Femur (tissue), 1 donor: ENCODE measurements around the gene OR5D16.
"Not testable (repeated sequence)": the region's sequence is repeated elsewhere in the genome, so short reads cannot be mapped to it uniquely, and the experiment has no call there.

Experiments used
- DNase-seq: peaks from one replicate; pipeline ENCODE4 v3.0.0-alpha.2; 2017

OR5D16 gene

DNA sequence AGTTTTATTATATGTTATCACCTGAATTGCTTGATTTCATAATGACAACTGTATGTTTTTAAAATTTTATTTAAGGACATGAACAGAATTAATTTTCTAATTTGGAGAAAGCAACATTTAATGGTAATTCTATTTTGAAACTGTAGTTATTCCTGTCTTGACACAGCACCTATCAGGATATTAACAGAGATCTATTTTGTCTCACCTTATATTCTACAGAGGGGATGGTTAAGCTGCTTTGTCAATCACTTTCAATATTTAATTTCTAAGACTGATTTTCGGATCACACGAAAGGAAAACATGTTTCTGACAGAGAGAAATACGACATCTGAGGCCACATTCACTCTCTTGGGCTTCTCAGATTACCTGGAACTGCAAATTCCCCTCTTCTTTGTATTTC, at the start of gene OR5D16:
OR5D16 (plus strand) TSS at position 301 of the 400 bp plus-strand sequence; CDS start at position 301, 0 bp downstream.
- no peak for DNase-seq

DNA sequence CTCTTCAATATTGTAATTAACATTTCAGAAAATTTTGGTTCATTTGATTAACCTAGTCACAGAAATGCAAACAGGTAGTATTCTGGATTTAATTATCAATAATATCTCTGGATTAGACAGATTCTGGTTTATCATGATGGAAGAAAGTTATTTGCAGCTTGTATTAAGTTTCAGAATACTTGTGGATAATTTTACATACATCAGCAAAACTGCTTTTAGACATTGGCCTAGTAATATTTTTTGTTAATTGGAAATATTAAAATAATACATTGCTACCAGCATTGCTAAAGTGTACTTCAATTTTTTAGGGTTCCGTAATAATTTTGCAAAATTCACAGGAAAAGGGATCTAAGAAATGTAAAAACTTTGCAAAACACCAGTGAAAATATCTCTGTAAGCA, 46.9 kb upstream of the OR5D16 start:
- DNase-seq, result no peak

DNA sequence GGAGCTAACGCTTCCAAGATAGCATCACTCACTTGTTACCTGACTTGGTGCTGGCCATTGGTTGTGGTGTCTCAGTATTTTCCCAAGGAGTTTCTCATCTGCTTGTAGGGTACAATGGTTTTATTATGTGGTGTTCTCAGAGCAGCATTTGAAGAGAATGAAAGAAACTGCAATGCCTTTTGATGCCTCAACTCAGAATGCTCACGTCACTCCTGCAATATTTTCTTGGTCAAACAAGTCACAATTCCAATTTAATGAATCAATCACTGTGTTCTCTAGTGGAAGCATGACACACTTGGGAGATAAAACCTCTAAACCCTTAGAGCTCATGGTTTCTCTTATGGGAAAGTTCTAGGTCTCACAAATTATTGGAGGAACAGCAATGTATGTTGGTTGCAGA, 45.2 kb upstream of the OR5D16 start:
- no peak for DNase-seq

DNA sequence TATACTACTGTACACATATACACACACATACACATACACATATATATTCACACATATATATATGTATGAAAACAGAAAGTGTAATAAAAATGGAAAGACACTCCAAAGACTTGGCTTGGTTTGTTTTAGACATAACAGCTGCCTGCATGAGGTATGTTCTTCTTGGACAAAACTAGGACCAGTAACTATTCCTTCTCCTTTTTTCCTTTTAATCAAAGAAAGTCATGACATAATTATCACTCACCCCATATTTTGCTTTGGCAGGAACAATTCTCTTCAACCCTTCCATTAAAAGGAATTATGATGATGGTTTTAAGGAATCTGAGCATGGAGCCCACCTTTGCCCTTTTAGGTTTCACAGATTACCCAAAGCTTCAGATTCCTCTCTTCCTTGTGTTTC, 43.3 kb upstream of the OR5D16 start, which contains the start of gene OR5D14:
OR5D14 (plus strand) TSS at position 301 of the 400 bp plus-strand sequence; CDS start at position 301, 0 bp downstream.
- no peak for DNase-seq

DNA sequence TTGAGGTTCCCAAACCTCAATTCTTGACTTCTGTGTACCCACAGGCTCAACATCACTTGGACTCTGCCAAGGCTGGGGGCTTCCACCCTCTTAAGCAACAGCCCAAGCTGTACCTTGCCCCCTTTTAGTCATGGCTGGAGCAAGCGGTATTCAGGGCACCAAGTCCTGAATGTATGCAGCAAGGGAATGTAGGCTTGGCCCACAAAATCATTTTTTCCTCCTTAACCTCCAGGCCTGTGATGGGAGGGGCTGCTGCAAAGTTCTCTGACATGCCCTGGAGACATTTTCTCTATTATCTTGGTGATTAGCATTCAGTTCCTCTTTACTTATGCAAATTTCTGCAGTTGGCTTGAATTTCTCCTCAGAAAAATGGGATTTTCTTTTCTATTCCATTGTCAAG, 32.3 kb upstream of the OR5D16 start:
- DNase-seq, result no peak

DNA sequence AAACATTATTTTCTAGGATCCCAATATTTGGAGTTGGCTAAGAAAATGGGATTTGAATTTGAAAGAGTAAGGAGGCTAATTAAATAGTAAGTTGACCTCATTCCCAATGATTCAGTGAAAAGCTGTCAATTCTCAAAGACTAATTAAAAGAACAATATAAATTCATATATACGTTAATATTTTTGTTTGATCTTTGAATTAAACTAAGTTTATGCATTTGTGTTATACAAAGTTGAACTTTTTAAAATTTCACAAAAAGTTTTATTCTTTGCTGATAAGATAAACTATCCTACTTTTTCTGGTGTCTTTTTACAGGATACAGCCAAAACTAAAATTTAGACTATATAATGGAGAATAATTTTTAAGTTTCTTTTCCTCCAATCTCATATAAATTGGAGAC, 27.5 kb upstream of the OR5D16 start, which contains the start of gene OR5L1:
OR5L1 (plus strand) TSS at position 301 of the 400 bp plus-strand sequence. CDS start 100 bp downstream, outside the sequence.
- DNase-seq, result no peak

DNA sequence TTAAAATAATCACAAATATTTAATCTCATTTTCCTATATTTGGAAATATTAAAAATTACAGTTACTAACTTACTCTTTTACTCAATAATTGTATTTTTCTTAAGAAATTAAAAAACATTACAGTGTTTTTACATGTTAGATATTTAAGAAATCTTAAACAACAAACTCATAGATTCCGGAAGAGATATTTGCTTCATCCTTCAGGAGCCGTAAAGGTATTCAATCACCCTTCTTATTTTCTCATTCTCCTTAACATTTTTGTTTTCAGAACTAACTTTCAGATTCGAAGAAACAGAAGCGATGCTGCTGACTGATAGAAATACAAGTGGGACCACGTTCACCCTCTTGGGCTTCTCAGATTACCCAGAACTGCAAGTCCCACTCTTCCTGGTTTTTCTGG, 19.2 kb upstream of the OR5D16 start, which contains the start of gene OR5D18:
OR5D18 (plus strand) TSS at position 301 of the 400 bp plus-strand sequence; CDS start at position 301, 0 bp downstream.
- no peak for DNase-seq

DNA sequence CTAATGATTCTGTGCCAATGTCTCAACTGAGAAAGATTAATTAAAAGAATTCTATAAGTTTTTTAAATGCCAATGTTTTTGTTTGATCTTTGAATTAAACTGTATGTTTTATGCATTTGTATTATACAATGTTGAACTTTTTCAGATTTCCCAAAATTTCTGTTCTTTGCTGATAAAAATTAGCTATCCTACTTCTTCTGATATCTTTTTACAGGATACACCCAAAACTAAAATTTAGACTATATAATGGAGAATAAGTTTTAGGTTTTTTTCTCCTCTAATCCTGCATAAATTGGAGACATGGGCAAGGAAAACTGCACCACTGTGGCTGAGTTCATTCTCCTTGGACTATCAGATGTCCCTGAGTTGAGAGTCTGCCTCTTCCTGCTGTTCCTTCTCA, 11.6 kb upstream of the OR5D16 start, which contains the start of gene OR5L2:
OR5L2 (plus strand) TSS at position 301 of the 400 bp plus-strand sequence; CDS start at position 301, 0 bp downstream.
- no peak for DNase-seq

DNA sequence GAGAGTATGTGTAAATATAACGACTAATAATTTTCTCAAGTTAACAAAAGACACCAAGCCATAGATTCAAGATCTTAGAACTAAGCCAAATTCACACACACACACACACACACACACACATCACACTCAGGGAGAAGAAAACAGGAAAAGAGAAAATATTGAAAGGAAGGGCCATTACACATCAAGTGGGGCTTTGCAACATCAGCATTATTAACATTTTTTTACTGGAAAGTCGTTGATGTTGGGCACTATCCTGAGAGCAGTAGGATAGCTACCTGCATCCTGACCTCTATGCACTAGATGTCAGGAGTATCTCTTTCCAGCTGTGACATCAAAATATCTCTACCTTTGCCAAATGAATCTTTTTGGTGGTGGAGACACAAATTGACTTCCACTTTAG, 8.9 kb downstream of the OR5D16 start:
- no peak for DNase-seq

DNA sequence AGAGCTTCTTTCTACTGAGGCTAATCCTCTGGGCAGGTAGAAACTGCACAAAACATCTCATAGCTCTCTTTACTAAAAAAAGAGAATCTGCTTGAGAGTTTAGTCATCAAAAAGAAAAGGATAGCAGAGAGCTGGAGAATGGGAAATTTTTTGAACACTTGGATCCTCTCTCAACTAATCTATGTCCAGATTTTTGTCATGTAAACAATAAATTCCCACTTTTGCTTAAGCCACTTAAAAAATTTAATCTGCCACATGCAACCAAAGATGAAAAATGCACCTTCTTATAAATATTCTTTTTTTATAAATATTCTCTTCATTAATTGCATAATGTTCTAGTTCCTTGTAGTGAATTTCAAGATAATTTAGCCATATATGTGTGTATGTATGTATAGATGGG, 10.5 kb downstream of the OR5D16 start:
- DNase-seq, result no peak

DNA sequence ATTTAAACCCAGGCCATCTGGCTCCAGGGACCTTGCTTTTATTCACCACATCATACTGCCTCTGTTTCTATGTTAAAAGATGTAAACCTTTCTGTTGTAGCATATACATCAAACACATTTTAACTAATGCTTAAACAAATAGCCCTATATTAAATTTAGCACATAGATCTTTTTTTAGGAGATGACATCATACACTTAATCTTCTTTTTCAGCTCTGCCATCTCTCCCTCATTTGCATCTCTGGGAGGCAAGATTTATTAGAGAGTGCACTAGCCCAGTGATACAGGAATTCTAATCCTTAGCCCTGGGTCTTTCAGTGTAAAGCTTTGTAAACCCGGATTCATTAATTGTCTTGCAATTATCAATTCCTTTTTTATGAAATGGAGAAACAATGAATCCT, 13.6 kb downstream of the OR5D16 start:
- no peak for DNase-seq

DNA sequence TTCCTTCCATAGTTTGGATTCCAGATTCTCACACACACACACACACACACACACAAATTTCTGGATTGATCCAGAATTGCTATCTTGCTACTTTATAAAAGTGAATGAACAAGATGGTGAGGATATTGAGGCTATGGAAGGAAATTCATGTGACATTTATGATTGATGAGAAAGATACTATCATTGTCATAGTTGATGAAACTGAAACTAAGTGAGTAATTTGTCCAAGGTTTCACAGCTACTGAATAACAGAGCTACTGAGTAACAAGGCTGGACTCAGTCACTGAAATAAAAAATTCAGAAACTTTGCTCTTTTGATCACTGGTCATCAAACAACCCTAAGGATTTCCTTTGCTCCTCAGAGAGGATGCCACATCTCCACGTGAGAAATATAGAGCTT, 16.2 kb downstream of the OR5D16 start:
- no peak for DNase-seq

DNA sequence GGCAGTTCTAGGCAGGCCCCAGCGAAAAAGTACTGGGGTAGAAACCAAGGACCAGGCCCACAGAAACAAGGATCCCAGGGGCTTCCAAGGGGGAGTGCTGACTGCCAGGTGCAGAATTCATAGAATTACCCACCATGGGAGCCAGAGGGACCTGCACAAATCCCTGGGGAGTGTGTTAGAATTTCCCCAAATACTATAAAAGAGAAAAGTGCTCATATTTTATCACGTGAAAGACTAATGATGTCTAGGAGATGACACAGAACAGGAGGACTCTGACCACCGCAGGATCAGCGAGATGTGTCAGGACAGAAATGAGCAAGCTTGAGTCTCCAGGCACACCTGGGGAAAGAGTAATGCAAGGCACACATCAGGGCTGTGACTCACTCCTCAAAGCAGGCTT, 28.8 kb downstream of the OR5D16 start:
- not testable (repeated sequence) for DNase-seq

DNA sequence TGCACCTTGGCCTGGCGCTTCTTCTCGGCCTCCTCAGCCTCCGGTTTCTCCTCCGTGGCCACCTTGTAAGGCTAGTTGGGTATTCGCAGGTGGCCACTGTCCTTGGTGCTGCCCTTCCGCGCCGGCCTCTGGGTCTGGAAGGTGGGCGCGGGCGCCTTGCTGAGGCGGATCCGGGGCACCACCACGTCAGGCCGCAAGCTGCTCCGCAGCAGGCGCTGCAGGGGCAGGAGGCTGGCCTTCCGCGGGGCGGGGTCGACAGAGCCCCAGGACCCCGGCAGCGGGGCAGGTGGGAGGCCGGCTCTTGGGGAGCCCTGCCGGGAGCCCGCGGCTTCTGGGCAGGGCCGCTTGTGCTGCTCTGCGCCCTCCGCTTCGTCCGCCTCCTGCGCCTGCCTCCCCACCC, 34.2 kb downstream of the OR5D16 start:
- DNase-seq, result not testable (repeated sequence)

DNA sequence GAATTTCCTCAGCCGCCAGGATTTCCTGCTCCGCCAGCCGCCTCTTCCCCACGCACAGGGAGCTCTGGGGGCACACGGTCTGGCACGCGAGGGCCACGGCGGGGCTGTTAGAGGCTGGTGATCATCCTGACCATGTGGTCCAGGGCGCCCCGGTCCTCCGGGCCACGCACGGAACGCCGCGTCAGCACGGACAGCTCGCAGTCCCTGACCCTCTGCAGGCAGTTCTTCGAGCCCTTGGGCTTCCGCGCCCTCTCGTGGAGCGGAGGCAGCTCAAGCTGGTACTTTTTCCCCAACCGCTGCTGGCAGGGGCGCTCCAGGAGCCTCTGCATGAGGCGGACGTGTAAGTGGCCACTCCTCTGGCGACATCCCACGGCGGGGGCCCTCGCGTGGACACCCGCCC, 34.6 kb downstream of the OR5D16 start:
- not testable (repeated sequence) for DNase-seq

DNA sequence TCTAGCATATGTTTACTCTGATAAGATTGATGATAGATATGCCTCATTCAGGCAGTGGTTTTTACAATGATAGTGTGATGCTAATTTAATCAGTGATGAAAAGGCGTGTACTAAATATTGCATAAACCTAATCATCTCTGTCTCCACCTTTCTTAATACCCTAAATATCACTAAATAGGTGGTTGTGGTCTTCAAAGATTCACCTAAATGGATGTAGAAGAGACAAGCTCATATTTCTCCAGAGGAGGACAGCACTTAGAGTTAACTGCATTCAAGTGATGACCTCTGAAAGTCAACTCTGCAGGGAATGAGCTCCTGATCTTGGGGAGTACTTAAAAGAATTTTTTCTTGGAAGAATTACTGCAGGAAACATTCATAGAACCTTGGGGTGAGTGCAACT, 44.4 kb downstream of the OR5D16 start, which contains the start of gene TRIM51:
TRIM51 (plus strand) TSS at position 301 of the 400 bp plus-strand sequence. CDS start 2,132 bp downstream, outside the sequence.
- not testable (repeated sequence) for DNase-seq

DNA sequence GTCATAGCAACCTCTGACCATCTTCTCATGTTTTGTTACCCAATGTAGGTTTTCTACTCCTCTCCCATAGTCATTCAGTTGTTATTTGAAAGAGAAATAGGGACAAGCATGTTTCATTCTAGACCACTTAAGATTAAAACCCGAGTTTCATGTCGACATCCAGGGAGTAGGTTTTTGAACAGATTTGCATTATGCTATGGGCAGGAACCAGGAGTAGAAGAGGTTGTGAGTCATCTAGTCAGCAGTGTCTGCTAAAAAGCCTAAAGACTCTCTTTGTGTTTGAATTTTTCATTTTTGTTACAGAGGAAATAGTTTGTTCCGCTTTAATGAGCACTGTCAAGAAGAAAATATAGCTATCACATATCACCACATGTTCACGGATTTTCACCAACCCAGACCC, 46.4 kb downstream of the OR5D16 start:
- DNase-seq, result not testable (repeated sequence)

DNA sequence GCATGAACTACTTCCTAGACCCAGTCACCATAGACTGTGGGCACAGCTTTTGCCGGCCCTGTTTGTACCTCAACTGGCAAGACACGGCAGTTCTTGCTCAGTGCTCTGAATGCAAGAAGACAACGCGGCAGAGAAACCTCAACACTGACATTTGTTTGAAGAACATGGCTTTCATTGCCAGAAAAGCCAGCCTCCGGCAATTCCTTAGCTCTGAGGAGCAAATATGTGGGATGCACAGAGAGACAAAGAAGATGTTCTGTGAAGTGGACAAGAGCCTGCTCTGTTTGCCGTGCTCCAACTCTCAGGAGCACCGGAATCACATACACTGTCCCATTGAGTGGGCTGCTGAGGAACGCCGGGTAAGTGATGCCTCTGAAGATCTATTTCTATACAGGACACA, 46.9 kb downstream of the OR5D16 start:
- DNase-seq, result not testable (repeated sequence)
